GM19025 (cell line): ENCODE measurements around the gene RAD51B.
A peak's percentile ranks its signal among the peaks of the same experiment; 100 is the strongest.
"Not testable (repeated sequence)": the region's sequence is repeated elsewhere in the genome, so short reads cannot be mapped to it uniquely, and the experiment has no call there.

Experiments
- ATAC-seq: cut with Tn5 transposase; IDR thresholded peaks from one replicate; pipeline ENCODE4 v1.9.1; 2021; ENCODE audit warnings: mild to moderate bottlenecking, low read depth, moderate library complexity; ENCODE audit not compliant: unreplicated experiment

Gene RAD51B

GRCh38 chr14:68221046-68221445, 401.5 kb downstream of the RAD51B start:
- ATAC-seq: not testable (repeated sequence)

- ATAC-seq: no peak
Measured at GRCh38 chr14:68222154-68222553, 402.6 kb downstream of the RAD51B start.

DNA sequence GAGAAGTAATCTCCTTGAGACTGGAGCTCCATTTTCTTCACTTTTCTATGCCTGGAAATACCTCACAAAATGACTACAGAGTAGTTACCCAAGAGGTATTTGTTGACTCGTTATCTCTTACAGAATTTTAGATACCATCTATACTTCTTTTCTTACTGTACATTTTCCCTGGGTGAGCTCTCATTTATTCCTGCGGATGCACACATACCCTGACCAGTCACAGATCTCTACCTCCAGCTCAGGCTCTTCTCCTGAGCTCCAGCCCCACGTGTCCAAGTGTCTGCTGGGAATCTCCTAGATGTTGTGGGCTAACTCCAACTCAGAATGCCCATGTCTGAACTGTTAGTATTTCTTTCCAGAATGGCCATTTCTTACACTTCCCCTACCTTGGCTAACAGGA, 403.1 kb downstream of the RAD51B start:
- no peak for ATAC-seq

DNA sequence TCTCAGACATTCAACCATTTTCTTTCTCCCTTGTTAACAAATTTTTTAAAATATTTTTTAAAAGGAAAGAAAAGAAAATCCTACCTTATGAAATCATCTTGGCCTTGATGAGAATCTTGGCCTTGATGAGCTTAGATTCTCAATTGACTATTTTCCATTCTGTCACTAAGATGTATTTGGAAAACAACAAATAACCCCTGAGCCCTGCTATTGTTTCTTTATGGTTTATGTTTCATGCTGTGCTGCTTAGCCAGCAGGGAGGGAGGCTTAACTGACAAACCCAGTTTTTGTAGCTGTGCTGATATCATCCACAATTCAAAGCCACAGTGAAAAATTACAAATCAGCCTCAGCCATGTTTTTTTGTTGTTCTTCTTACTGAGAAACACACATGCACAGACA, 404.1 kb downstream of the RAD51B start:
- no peak for ATAC-seq

DNA sequence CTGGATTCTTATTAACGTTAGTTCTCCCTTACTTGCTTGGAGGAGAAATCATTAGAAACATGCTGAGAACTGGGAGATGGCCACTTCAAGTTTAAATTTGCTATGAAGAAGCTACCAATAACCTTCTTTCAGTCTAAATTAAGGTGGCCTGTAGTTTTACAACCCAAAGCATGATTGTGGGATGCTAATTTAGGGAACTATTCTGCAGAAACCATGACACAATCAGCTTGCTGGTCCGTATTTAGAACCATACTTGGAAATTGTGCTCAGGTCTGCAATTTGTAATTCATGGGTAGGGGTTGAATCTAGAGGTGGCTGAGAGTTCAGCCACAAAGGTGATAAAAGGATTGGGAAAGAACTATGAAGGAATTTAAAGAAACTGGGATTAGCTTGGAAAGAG, 405.7 kb downstream of the RAD51B start:
- no peak for ATAC-seq

DNA sequence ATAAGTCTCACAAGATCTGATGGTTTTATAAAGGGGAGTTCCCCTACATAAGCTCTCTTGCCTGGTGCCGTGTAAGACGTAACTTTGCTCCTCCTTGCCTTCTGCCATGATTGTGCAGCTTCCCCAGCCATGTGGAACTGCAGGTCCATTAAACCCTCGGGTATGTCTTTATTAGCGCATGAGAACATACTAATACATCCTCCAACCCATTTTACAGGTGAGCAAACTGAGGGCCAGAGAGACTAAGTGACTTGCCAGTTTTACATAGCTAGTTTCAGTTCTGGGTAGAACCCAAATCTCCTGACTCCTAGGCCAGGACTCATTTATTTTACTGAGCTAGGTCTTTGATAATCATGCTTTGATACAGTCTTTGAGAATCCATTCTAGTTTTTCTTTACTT, 406.9 kb downstream of the RAD51B start:
- ATAC-seq: no peak

- no peak for ATAC-seq
Measured at GRCh38 chr14:68228656-68229055, 409.1 kb downstream of the RAD51B start.

GRCh38 chr14:68229423-68230100, 410.0 kb downstream of the RAD51B start:
- no peak for ATAC-seq

- no peak for ATAC-seq
Measured at GRCh38 chr14:68230202-68230949, 410.8 kb downstream of the RAD51B start.

- no peak for ATAC-seq
Measured at GRCh38 chr14:68230950-68231717, 411.6 kb downstream of the RAD51B start.

DNA sequence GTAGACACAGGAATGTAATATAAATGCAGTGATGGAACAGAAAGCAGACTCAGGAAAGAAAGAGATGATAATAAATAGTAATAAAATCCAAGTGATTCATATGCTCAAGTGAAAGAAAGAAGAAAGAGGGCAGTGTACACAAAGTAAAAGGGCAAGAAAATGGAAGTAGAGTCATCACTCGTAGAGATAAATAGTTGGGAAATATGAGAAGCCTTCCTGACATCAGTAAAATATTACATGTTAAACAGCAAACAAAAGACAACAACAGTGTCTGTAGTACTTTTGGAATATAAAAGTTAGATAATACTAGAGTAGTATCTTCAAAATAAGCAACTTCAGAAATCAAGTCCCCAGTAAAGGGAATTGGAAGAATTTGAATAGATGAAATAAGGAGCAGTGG, 412.3 kb downstream of the RAD51B start:
- ATAC-seq: no peak

DNA sequence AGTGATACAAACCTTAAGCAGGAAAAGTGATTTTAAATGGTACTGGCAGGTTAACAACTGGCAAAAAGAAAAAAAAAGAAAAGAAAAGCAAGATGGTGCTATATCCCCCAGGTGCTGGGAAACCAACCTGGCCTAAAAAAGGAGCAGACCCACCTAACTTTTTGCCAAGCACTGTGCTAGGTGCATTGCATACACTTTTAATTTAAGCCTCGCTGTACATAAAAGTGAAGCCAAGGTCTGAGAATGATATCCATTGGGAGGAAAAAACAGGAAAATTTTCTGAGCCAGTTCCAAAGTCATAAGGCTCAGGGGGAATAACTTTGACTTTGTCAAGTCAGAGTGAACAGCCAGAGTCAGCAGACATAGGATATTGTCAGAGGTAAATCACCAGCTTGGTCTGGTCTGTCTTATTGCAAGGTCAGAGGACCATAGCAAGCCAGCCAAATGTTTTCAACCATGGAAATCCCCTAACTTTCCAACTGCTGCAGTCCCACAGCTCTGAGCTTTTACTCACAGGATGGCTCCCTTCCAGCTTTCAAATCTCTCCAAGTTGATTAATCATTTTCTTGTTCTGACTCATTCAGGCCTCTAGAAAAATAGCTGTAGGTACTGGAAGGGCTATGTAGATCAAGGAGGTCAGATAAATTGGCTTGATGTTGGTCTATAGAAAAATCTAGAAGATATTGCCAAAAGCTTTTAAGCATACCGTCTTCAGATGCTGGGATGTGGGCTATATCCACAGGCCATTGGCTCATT, 412.9 kb downstream of the RAD51B start:
- peak; percentile 84 for ATAC-seq

DNA sequence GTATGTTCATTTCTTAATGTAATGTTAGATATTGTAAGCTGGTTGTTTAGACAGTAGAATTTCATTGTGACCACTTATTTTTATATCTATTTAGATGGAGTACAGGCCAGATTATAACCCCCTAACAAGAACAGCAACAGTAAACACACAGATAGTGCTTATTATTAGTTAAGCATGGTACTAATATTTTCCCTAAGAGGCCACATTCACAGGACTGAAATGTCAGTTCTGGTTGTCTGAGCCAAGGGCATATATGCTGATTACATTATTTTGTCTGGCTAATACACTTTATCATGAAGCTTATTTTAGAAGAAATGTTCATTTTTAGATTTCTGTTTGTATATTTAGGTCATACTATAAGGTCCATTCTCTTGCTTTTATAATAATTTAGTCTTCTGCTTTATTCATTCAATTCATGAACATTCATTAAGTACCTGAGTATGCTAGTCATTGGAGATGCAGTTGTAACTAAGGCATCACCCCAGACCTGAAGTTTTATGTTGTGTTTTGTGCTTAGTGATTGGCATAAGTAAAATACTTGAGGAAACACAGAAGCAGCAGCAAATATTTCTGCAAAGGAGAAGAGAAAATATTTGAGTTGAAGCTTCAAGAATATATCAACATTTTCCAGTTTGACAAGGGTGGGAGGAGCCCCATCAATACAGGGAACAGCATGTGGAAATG, 413.7 kb downstream of the RAD51B start:
- no peak for ATAC-seq

DNA sequence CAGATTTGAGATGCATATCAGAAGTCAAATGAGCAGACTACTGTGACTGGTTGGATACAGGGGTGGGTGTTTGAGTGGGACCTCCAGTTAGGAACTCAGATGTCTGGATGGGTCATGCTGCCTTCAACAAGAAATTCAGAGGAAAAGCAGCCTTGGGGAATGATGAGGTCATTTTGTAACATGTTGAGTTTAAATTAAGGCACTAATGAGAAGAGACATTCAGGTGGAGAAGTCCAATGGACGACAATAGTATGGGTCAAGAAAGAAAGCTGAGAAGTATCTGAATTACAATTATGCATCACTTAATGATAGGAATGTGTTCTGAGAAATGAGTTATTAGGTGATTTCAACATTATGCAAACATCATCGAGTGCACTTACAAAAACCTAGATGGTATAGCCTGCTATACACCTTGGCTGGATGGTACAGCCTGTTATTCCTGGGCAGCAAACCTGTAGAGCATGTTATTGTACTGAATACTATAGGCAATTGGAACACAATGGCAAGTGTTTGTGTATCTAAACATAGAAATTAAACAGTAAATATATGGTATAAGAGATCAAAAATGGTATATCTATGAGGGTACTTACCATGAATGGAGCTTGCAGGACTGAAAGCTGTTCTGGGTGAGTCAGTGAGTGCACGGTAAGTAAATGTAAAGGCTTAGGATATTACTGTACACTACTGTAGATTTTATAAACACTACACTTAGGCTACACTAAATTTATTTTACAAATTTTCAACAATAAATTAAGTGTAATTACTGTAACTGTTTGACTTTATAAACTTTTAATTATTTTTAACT, 414.7 kb downstream of the RAD51B start:
- no peak for ATAC-seq

- ATAC-seq: no peak
Measured at GRCh38 chr14:68235011-68235410, 415.4 kb downstream of the RAD51B start.

DNA sequence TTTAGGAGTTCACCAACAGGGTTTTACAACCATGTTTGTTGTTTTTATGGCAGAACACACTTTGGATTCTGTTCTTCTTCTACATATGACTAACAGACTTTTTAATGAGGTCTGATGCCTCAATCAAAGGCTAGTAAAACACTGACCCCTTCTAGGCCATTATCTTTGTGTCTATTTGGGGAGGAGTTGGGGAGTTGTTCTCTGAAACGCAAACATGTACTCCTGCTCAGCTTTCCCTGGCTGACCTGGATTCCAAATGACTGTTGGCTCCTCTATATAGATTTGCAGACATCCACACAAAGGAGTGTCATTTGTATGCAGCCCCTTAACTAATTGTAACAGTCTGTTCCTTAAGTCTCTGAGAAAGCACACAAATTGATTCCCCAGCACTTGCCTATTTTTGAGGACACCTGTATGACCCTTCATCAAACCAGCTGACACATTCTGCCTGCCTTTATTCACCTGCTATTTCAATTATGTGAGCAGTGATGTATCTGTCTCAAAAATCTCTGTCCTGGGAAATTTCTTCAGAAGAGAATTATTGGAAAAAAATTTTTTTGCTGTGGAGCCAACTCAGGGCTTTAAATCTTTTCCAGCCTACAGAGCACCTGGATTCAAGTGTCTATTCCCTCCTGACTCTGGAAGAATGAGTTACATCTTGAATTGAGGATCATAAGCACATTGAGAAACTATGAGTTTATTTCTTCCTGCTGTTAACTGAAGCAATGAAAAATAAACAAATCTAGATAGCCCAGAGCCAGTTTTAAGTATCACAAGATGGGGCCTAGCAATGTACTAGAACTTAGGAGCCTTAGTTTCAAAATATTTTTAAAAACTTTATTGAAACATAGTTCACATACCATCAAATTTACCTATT, 417.2 kb downstream of the RAD51B start:
- ATAC-seq: no peak

DNA sequence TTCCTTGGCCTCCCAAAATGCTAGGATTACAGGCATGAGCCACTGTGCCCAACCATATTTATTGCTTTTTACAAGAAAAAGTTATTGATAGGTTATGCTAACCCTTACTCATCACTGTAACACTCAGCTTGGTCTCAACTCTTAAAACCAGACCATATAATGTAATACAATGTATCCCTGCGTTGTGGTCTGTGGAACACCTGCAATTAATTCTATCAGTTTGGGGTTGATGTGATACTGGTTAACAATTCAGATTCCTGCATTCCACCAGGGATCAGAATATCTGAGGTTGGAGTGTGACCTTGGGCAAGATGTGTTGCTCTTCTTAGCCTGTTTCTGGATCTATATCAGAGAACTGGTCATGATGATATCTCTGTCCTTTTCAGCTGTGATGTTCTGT, 419.0 kb downstream of the RAD51B start:
- no peak for ATAC-seq

DNA sequence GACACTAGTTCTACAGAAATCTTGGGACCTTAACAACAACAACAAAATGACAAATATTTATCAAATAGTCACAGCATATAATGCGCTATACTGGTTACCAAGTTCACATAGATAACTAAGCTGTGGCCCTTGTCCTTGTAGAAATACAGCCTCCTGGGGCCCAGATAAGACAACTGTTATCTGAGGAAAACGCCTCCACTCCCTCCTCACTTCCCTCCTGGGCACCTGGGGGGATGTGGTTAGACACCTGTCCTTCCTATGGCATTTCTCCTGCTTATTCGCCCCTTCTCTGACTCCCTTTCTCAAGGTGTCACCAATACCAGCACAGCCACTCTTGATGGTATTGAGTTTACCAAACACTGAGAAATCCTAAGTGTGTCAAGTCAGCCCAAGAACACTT, 419.4 kb downstream of the RAD51B start:
- no peak for ATAC-seq
